ENCODE measurements around the gene SECTM1.
"Not testable (repeated sequence)": the region's sequence is repeated elsewhere in the genome, so short reads cannot be mapped to it uniquely, and the experiment has no call there.

Gene SECTM1

DNA sequence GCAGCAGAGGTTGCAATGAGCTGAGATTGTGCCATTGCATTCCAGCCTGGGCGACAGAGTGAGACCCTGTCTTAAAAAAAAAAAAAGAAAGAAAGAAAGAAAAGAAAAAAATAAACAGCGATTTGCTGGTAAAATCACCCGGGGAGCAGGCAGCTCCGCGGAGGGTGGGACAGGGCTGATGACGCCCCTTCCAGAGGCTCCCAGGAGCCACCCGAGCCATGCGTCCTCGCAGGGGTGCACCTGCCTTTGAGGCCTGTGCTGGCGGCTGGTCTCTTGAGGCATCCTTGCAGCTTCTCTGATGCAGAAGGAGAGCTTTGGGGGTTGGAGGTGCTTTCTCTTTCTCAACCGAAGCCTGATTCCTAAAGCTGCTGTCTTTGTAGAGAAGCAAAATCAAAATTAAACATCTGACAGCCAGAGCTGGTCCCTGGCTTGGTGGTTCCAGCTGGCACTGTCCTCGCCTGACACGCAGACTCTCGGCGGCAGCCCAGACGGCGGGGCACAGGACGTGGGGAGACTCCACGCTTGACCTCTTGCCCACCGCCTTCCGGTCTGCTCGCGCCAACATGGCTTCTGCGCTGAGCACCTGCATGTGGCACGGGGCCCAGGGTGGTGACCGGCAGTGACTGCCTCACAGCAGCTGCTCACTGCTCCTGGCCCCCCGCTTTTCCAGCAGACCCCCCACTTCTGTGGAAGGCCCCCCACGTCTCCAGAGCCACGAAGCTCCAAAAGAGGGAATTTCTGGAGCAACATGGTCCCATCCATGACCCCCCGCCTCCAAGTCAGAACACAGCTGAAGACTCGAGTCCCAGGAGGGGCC lies 44.6 kb upstream of the SECTM1 start:
- WGBS (ENCODE audit: insufficient coverage), result 92% methylated on average over 25 of the region's 31 CpGs

DNA sequence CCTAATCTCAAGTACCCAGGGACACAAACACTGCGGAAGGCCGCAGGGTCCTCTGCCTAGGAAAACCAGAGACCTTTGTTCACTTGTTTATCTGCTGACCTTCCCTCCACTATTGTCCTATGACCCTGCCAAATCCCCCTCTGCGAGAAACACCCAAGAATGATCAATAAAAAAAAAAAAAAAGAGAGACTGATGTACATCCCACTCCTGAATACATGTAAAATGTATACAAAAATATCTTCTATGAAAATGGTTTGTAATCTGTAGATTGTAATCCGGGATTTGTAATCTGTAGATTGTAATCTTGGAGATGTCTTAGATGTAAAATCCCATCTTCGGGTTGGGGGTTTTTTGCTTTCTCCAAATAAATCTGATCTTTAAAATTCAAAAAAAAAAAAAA lies 43.7 kb upstream of the SECTM1 start:
- not testable (repeated sequence) for H3K9me3 ChIP-seq (ENCODE audit: control extremely low read depth in 1 of 5, control insufficient read depth in 4 of 5, insufficient read depth in 2 of 5, low read depth in 1 of 5, low read length in 4 of 5)

More for the DNA sequence above, 44.6 kb upstream of the SECTM1 start:
- H3K27ac ChIP-seq (ENCODE audit: insufficient read depth in 1 of 2, low read depth in 1 of 2, low read length in 2 of 2, poor library complexity in 1 of 2, severe bottlenecking in 2 of 2), result no peak overlapping the region
- no peaks in the 10 kb centered on the region for H3K36me3 ChIP-seq (ENCODE audit: control insufficient read depth in 4 of 4, insufficient read depth in 4 of 4, low read length in 3 of 4)
- ChIA-PET POLR2A (interaction anchor here (0.6 kb wide), 1 partner anchor 80 kb away, joined by 3 read pairs; no protein-coding TSS in a partner anchor), CTCF (interaction anchor here (1.1 to 1.3 kb wide), 2 partner anchors 12 kb away, joined by 3 read pairs; no protein-coding TSS in a partner anchor)
- H3K27me3 ChIP-seq (replicated peaks in 2 of 5; ENCODE audit: control insufficient read depth in 4 of 5, insufficient read depth in 5 of 5, low read length in 4 of 5), result peaks cover 5 to 74% (median 20%) of the 10 kb centered on the region in 5 experiments
- H3K4me3 ChIP-seq (ENCODE audit: control insufficient read depth in 1 of 7, extremely low read depth in 1 of 7, insufficient read depth in 4 of 7, low read depth in 2 of 7, low read length in 6 of 7), result no peak overlapping the region
- no peak for DNase-seq
- H3K4me1 ChIP-seq (ENCODE audit: control extremely low read depth in 1 of 4, control insufficient read depth in 4 of 4, insufficient read depth in 4 of 4, low read length in 3 of 4), result peaks cover 0 to 6% (median 3%) of the 10 kb centered on the region in 4 experiments
- no peaks in the 10 kb centered on the region for H3K9me3 ChIP-seq (ENCODE audit: control extremely low read depth in 1 of 5, control insufficient read depth in 4 of 5, insufficient read depth in 2 of 5, low read depth in 1 of 5, low read length in 4 of 5)

DNA sequence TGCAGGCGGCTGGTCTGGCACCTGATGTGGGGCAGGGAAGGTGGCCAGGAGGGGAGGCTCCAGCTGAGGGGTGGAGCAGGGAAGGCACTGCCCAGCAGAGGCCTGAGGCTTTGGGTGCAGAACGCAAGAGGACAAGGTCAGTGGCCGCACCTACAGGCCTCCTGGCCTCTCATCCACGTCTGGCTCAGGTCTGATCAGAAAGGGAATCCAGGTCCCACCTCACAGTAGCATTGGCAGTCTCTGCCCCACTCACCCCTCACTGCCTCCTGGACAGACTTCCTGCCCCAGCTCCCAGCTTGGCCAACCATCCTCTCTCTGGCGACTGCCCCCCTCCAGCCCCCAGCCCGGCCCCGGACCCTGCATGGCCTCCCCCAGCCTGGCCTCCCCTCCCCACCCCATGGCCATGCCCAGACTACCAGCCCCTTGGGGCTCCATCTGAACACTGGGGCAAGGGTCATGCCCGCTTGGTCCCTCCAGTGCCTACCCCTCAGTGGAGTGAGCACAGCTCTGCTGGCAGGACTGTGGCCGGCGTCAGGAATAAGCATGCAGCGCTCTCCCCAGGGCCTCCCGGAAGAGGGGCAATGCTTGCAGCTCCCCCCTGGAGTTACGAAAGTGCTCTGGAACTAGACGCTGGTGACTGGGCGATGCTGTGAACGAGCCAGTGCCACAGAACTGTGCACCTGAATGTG lies 42.6 kb upstream of the SECTM1 start:
- no peaks in the 10 kb centered on the region for H3K9me3 ChIP-seq (ENCODE audit: control extremely low read depth in 1 of 5, control insufficient read depth in 4 of 5, insufficient read depth in 2 of 5, low read depth in 1 of 5, low read length in 4 of 5)

More for the DNA sequence above, 43.7 kb upstream of the SECTM1 start:
- H3K4me3 ChIP-seq (ENCODE audit: control insufficient read depth in 1 of 7, extremely low read depth in 1 of 7, insufficient read depth in 4 of 7, low read depth in 2 of 7, low read length in 6 of 7); CTCF ChIA-PET; H3K36me3 ChIP-seq (ENCODE audit: control insufficient read depth in 4 of 4, insufficient read depth in 4 of 4, low read length in 3 of 4); DNase-seq; H3K27ac ChIP-seq (ENCODE audit: insufficient read depth in 1 of 2, low read depth in 1 of 2, low read length in 2 of 2, poor library complexity in 1 of 2, severe bottlenecking in 2 of 2); POLR2A ChIA-PET: not testable (repeated sequence)
- WGBS (ENCODE audit: insufficient coverage), result no CpG with 5 or more reads among the region's 5 CpGs
- Histone ChIP-seq H3K27me3 (replicated peaks in 2 of 5; ENCODE audit: control insufficient read depth in 4 of 5, insufficient read depth in 5 of 5, low read length in 4 of 5) (peaks cover 8 to 78% (median 25%) of the 10 kb centered on the region in 5 experiments), H3K4me1 (ENCODE audit: control extremely low read depth in 1 of 4, control insufficient read depth in 4 of 4, insufficient read depth in 4 of 4, low read length in 3 of 4) (peaks cover 0 to 12% (median 9%) of the 10 kb centered on the region in 4 experiments)

DNA sequence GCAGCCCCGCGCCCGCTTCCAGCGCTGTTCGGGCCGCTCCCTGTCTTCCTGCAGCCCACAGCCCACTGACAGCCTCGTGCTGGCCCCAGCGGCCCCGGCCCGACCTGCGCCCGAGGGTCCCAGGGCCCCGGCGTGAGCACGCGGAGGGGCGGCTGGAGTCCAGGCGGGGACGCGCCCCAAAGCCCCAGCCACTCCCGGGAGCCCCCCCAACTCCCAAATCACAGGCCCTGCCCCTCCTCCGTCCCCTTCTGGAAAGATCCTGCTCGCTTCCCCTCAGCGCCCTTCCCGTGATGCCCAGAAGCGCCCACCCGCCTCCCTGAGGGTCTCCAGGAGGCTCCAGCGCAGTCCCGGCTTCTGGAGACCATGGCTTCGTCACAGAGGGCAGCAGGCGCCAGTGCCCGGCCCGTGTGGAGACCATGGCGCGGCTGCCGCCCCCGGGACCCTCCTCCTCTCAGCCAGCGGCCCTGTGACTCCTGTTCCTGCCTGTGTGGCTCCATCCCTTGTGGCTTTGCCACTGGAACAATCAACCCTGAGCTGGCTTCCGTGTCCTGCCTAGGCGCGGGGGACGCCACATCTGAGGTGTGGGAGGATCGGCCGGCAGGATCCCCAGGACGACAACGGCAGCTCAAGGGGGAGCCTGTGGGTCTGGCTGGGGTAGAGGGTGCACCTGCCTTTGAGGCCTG lies 41.9 kb upstream of the SECTM1 start:
- WGBS (ENCODE audit: insufficient coverage), result 70% methylated on average over 30 of the region's 46 CpGs
- Histone ChIP-seq H3K4me1 (ENCODE audit: control extremely low read depth in 1 of 4, control insufficient read depth in 4 of 4, insufficient read depth in 4 of 4, low read length in 3 of 4) (peaks cover 0 to 30% (median 24%) of the 10 kb centered on the region in 4 experiments), H3K4me3 (ENCODE audit: control insufficient read depth in 1 of 7, extremely low read depth in 1 of 7, insufficient read depth in 4 of 7, low read depth in 2 of 7, low read length in 6 of 7) (peak overlapping the region in 1 of 7 experiments; percentile 19), H3K36me3 (ENCODE audit: control insufficient read depth in 4 of 4, insufficient read depth in 4 of 4, low read length in 3 of 4) (no peaks in the 10 kb centered on the region), H3K27ac (ENCODE audit: insufficient read depth in 1 of 2, low read depth in 1 of 2, low read length in 2 of 2, poor library complexity in 1 of 2, severe bottlenecking in 2 of 2) (no peak overlapping the region), H3K27me3 (replicated peaks in 2 of 5; ENCODE audit: control insufficient read depth in 4 of 5, insufficient read depth in 5 of 5, low read length in 4 of 5) (peaks cover 6 to 85% (median 35%) of the 10 kb centered on the region in 5 experiments), H3K9me3 (ENCODE audit: control extremely low read depth in 1 of 5, control insufficient read depth in 4 of 5, insufficient read depth in 2 of 5, low read depth in 1 of 5, low read length in 4 of 5) (no peaks in the 10 kb centered on the region)
- ChIA-PET POLR2A (no interaction called here), CTCF (interaction anchor here (1.4 kb wide), 1 partner anchor 24 kb away, joined by 5 read pairs; no protein-coding TSS in a partner anchor)
- no peak for DNase-seq

More for the DNA sequence above, 42.6 kb upstream of the SECTM1 start:
- no peak for DNase-seq
- Histone ChIP-seq H3K27ac (ENCODE audit: insufficient read depth in 1 of 2, low read depth in 1 of 2, low read length in 2 of 2, poor library complexity in 1 of 2, severe bottlenecking in 2 of 2) (no peak overlapping the region), H3K36me3 (ENCODE audit: control insufficient read depth in 4 of 4, insufficient read depth in 4 of 4, low read length in 3 of 4) (no peaks in the 10 kb centered on the region), H3K4me3 (ENCODE audit: control insufficient read depth in 1 of 7, extremely low read depth in 1 of 7, insufficient read depth in 4 of 7, low read depth in 2 of 7, low read length in 6 of 7) (no peak overlapping the region), H3K27me3 (replicated peaks in 2 of 5; ENCODE audit: control insufficient read depth in 4 of 5, insufficient read depth in 5 of 5, low read length in 4 of 5) (peaks cover 7 to 85% (median 28%) of the 10 kb centered on the region in 5 experiments), H3K4me1 (ENCODE audit: control extremely low read depth in 1 of 4, control insufficient read depth in 4 of 4, insufficient read depth in 4 of 4, low read length in 3 of 4) (peaks cover 0 to 24% (median 18%) of the 10 kb centered on the region in 4 experiments)
- CTCF ChIA-PET, result interaction anchor here (1.4 kb wide), 1 partner anchor 25 kb away, joined by 5 read pairs; no protein-coding TSS in a partner anchor
- WGBS (ENCODE audit: insufficient coverage), result 87% methylated on average over 12 of the region's 16 CpGs
- POLR2A ChIA-PET, result no interaction called here

DNA sequence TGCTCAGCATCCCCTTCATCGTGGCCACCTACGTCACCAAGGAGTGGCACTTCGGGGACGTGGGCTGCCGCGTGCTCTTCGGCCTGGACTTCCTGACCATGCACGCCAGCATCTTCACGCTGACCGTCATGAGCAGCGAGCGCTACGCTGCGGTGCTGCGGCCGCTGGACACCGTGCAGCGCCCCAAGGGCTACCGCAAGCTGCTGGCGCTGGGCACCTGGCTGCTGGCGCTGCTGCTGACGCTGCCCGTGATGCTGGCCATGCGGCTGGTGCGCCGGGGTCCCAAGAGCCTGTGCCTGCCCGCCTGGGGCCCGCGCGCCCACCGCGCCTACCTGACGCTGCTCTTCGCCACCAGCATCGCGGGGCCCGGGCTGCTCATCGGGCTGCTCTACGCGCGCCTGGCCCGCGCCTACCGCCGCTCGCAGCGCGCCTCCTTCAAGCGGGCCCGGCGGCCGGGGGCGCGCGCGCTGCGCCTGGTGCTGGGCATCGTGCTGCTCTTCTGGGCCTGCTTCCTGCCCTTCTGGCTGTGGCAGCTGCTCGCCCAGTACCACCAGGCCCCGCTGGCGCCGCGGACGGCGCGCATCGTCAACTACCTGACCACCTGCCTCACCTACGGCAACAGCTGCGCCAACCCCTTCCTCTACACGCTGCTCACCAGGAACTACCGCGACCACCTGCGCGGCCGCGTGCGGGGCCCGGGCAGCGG lies 41.2 kb upstream of the SECTM1 start:
- peak overlapping the region in 1 of 7 experiments; percentile 19 for H3K4me3 ChIP-seq (ENCODE audit: control insufficient read depth in 1 of 7, extremely low read depth in 1 of 7, insufficient read depth in 4 of 7, low read depth in 2 of 7, low read length in 6 of 7)
- no peaks in the 10 kb centered on the region for H3K9me3 ChIP-seq (ENCODE audit: control extremely low read depth in 1 of 5, control insufficient read depth in 4 of 5, insufficient read depth in 2 of 5, low read depth in 1 of 5, low read length in 4 of 5)
- peaks cover 0 to 33% (median 25%) of the 10 kb centered on the region in 4 experiments for H3K4me1 ChIP-seq (ENCODE audit: control extremely low read depth in 1 of 4, control insufficient read depth in 4 of 4, insufficient read depth in 4 of 4, low read length in 3 of 4)
- peak in 2 of 3 donors; percentile 33 to 43 for DNase-seq
- WGBS (ENCODE audit: insufficient coverage), result 38% methylated on average over 60 of the region's 79 CpGs
- H3K27ac ChIP-seq (ENCODE audit: insufficient read depth in 1 of 2, low read depth in 1 of 2, low read length in 2 of 2, poor library complexity in 1 of 2, severe bottlenecking in 2 of 2), result no peak overlapping the region
- POLR2A ChIA-PET, result no interaction called here
- H3K36me3 ChIP-seq (ENCODE audit: control insufficient read depth in 4 of 4, insufficient read depth in 4 of 4, low read length in 3 of 4), result no peaks in the 10 kb centered on the region
- peaks cover 6 to 86% (median 37%) of the 10 kb centered on the region in 5 experiments for H3K27me3 ChIP-seq (replicated peaks in 2 of 5; ENCODE audit: control insufficient read depth in 4 of 5, insufficient read depth in 5 of 5, low read length in 4 of 5)
- CTCF ChIA-PET, result interaction anchor here (1.4 kb wide), 1 partner anchor 24 kb away, joined by 5 read pairs; no protein-coding TSS in a partner anchor

DNA sequence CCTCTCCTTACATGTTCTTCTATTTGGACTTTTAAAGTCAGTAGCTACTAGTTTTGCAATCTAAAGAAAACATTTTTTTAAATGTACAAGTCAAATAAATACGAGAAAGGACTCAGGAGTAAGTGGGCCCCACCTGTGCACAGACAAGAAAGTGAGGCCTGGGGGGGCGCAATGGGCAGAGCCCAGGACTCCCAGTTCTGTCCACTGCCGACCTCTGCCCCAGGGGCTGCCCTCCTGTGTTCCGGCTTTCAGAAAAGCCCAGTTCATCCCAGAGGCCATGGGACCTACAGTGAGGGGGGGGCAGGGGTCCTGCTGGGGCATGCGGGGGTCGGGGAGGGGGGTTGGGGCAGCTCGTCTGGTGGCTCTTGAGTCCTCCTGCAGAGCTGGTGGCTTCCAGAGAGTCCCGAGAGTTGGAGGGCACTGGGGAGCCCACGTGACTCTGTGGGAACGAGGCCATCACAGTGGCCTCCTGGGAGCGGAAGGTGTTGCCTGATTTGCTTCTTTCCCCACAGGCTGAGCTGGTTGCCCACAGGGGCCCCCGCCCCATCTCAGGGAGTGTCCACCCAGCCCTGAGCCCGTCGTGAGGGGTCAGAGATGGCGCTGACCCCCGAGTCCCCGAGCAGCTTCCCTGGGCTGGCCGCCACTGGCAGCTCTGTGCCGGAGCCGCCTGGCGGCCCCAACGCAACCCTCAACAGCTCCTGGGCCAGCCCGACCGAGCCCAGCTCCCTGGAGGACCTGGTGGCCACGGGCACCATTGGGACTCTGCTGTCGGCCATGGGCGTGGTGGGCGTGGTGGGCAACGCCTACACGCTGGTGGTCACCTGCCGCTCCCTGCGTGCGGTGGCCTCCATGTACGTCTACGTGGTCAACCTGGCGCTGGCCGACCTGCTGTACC lies 40.4 kb upstream of the SECTM1 start:
- no peaks in the 10 kb centered on the region for H3K9me3 ChIP-seq (ENCODE audit: control extremely low read depth in 1 of 5, control insufficient read depth in 4 of 5, insufficient read depth in 2 of 5, low read depth in 1 of 5, low read length in 4 of 5)
- no peak overlapping the region for H3K4me3 ChIP-seq (ENCODE audit: control insufficient read depth in 1 of 7, extremely low read depth in 1 of 7, insufficient read depth in 4 of 7, low read depth in 2 of 7, low read length in 6 of 7)
- CTCF ChIA-PET, result no interaction called here
- 88% methylated on average over 34 of the region's 37 CpGs for WGBS (ENCODE audit: insufficient coverage)
- no peak overlapping the region for H3K27ac ChIP-seq (ENCODE audit: insufficient read depth in 1 of 2, low read depth in 1 of 2, low read length in 2 of 2, poor library complexity in 1 of 2, severe bottlenecking in 2 of 2)
- H3K27me3 ChIP-seq (replicated peaks in 2 of 5; ENCODE audit: control insufficient read depth in 4 of 5, insufficient read depth in 5 of 5, low read length in 4 of 5), result peaks cover 10 to 86% (median 43%) of the 10 kb centered on the region in 5 experiments
- H3K4me1 ChIP-seq (ENCODE audit: control extremely low read depth in 1 of 4, control insufficient read depth in 4 of 4, insufficient read depth in 4 of 4, low read length in 3 of 4), result peaks cover 0 to 33% (median 25%) of the 10 kb centered on the region in 4 experiments
- H3K36me3 ChIP-seq (ENCODE audit: control insufficient read depth in 4 of 4, insufficient read depth in 4 of 4, low read length in 3 of 4), result no peaks in the 10 kb centered on the region
- no peak for DNase-seq
- POLR2A ChIA-PET, result no interaction called here
